GM12874 (cell line): Measurements from ENCODE around the gene PCNP.

ENCODE experiments used
- TF ChIP-seq, protein P1 (sequence below): IDR thresholded peaks from 2 replicates; pipeline ENCODE4 v1.5.1; 2011; ENCODE audit warnings: low read depth, mild to moderate bottlenecking, control low read depth, low read length, moderate library complexity; ENCODE audit not compliant: insufficient read depth

PCNP gene

DNA sequence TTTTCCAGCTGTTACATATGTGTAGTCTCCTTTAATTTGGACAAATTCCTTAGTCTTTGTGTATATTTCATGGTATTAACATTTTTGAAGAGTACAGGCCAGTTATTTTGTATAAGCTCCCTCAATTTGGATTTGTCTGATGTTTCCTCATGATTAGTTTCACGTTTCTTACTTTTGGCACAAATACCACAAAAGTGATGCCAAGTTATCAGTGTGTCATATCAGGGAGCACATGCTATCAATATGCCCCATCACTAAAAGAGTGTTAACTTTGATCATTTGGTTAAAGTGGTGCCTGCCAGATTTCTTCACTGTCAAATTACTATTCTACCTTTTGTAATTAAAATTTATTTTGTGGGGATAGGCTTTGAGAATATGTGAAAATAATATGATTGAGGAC is 14.6 kb downstream of the PCNP start:
- TF ChIP-seq, protein P1, sequence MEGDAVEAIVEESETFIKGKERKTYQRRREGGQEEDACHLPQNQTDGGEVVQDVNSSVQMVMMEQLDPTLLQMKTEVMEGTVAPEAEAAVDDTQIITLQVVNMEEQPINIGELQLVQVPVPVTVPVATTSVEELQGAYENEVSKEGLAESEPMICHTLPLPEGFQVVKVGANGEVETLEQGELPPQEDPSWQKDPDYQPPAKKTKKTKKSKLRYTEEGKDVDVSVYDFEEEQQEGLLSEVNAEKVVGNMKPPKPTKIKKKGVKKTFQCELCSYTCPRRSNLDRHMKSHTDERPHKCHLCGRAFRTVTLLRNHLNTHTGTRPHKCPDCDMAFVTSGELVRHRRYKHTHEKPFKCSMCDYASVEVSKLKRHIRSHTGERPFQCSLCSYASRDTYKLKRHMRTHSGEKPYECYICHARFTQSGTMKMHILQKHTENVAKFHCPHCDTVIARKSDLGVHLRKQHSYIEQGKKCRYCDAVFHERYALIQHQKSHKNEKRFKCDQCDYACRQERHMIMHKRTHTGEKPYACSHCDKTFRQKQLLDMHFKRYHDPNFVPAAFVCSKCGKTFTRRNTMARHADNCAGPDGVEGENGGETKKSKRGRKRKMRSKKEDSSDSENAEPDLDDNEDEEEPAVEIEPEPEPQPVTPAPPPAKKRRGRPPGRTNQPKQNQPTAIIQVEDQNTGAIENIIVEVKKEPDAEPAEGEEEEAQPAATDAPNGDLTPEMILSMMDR = no peak

DNA sequence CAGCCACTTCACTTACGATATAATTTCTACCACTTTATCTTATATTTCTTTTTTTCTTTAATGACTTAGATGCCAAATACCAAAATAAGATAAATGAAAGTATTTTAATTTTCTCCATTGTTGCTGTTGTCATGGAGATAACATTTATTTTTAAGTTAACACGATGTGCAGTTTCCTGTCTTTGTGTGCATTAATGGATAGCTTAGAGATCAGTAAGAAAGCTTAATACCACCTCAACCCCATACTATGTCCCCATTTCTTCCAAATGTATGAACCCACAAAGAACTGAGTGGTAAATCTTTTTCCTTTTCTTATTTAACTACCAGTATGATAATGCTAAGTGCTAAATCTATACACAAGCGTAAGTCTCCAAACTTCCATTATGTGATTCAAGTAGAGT is 17.1 kb downstream of the PCNP start:
- TF ChIP-seq, protein P1 = no peak

GRCh38 chr3:101602731-101603130 is 28.8 kb downstream of the PCNP start:
- TF ChIP-seq, protein P1 = no peak

DNA sequence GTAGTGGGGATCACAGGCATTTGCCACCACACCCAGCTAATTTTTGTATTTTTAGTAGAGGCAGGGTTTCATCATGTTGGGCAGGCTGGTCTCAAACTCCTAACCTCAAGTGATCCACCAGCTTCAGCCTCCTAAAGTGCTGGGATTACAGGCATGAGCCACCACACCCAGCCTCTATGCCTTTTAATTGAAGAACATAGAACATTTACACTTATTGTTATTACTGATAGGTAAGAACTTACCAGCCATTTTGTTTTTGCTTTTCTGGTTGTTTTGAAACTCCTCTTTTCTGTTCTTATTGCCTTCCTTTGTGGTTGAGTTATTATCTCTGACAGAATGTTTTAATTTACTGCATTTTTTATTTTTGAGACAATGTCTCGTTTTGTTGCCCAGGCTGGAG is 29.2 kb downstream of the PCNP start:
- TF ChIP-seq, protein P1 = no peak

DNA sequence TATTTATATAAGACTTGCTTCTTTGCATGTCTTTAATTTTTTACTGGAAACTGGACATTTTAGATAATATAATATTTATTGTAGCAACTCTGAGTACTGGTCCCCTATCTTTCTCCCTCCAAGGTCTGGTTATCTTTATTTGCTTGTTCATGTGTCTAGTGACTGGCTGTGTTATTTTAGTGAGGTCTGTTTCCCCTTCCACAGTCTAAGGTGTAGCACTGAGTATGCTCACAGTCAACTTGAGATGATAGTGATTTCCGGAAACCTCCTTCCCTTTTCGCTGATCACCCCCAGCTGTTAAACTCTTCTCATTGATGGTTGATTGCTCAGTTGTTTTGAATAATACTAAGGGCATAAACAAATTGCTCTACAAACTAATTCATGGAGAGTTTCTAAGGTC is 37.0 kb downstream of the PCNP start:
- TF ChIP-seq, protein P1 = no peak

DNA sequence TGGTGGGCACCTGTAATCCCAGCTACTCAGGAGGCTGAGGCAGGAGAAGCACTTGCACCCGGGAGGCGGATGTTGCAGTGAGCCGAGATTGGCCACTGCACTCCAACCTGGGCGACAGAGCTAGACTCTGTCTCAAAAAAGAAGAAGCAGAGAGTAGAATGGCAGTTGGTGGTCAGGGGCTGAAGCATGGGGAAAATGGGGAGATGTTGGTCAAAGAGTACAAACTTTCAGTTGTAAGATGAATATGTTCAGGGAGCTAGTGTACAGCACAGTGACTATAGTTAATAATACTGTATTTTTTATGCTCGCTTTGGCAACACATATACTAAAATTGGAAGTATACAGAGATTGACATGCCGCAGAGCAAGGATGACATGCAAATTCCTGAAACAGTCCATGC is 41.5 kb downstream of the PCNP start:
- TF ChIP-seq, protein P1 = no peak

DNA sequence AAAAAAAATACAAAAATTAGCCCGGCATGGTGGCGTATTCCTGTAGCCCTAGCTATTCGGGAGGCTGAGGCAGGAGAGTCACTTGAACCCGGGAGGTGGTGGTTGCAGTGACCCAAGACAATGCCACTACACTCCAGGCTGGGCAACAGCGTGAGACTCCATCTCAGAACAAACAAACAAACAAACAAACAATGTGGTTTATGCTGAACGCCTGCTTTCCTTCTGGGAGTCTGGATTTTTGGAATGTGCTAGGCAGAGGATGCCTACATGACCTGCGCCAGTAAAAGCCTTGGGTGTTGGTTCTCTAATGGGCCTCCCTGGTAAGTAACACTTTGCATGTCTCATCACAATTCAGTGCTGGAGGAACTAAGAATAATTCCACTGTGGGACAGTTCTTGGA is 43.5 kb downstream of the PCNP start:
- TF ChIP-seq, protein P1 = no peak

DNA sequence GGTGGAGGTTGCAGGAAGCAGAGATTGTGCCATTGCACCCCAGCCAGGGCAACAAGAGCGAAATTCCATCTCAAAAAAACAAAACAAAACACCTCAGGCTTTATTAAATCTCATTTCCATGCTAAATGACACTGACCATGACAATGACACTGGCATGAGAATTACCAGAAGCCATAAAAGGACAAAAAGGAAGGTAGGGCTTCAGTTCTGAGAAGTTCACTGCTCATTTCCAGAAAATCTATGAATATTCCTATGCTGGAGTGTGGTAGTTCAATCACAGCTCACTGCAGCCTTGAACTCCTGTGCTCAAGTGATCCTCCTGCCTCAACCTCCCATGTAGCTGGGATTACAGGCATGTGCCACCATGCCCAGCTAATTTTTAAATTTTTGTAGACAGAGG is 44.7 kb downstream of the PCNP start:
- TF ChIP-seq, protein P1 = no peak
